WTC11 (cell line): ENCODE results near the gene DLX6.

Experiments
- AFF4 ChIP-seq: sonication (generic); formaldehyde crosslinking; IDR thresholded peaks from 2 replicates; pipeline ENCODE4 v1.8.1; 2023; ENCODE audit warnings: mild to moderate bottlenecking, missing genetic modification reagents, borderline replicate concordance
- CTCF ChIP-seq: fragments of 200-600 bp; IDR thresholded peaks from 2 replicates; pipeline ENCODE4 v1.8.0; 2022; ENCODE audit warnings: antibody characterized with exemption
- FOXJ3 ChIP-seq: sonication (generic); formaldehyde crosslinking; IDR thresholded peaks from 2 replicates; pipeline ENCODE4 v1.9.0; 2021; ENCODE audit warnings: missing genetic modification reagents, mild to moderate bottlenecking, borderline replicate concordance
- MAX ChIP-seq: sonication (generic); formaldehyde crosslinking; IDR thresholded peaks from 2 replicates; pipeline ENCODE4 v1.8.0; 2022; ENCODE audit warnings: mild to moderate bottlenecking, missing genetic modification reagents
- MLX ChIP-seq: sonication (generic); formaldehyde crosslinking; IDR thresholded peaks from 2 replicates; pipeline ENCODE4 v1.8.1; 2023; ENCODE audit warnings: mild to moderate bottlenecking, missing genetic modification reagents, moderate library complexity
- NR3C1 ChIP-seq: sonication (generic); formaldehyde crosslinking; conservative IDR thresholded peaks from 2 replicates; pipeline ENCODE4 v1.8.1; 2023; ENCODE audit warnings: low read depth, mild to moderate bottlenecking, missing genetic modification reagents
- PREB ChIP-seq: sonication (generic); formaldehyde crosslinking; IDR thresholded peaks from 2 replicates; pipeline ENCODE4 v1.8.1; 2022; ENCODE audit warnings: mild to moderate bottlenecking, missing genetic modification reagents, moderate library complexity, borderline replicate concordance
- SMAD3 ChIP-seq: sonication (generic); formaldehyde crosslinking; IDR thresholded peaks from 2 replicates; pipeline ENCODE4 v1.8.0; 2022; ENCODE audit warnings: missing genetic modification reagents, mild to moderate bottlenecking, borderline replicate concordance
- SP1 ChIP-seq: sonication (generic); formaldehyde crosslinking; conservative IDR thresholded peaks from 2 replicates; pipeline ENCODE4 v1.8.1; 2022; ENCODE audit warnings: missing genetic modification reagents
- STAT6 ChIP-seq: sonication (generic); formaldehyde crosslinking; conservative IDR thresholded peaks from 2 replicates; pipeline ENCODE4 v1.8.1; 2023; ENCODE audit warnings: mild to moderate bottlenecking, low read depth, missing genetic modification reagents, moderate library complexity
- ZNF219 ChIP-seq: sonication (generic); formaldehyde crosslinking; IDR thresholded peaks from 2 replicates; pipeline ENCODE4 v1.8.0; 2023; ENCODE audit warnings: missing genetic modification reagents, mild to moderate bottlenecking, borderline replicate concordance
- ZNF232 ChIP-seq: sonication (generic); formaldehyde crosslinking; IDR thresholded peaks from 2 replicates; pipeline ENCODE4 v1.8.0; 2022; ENCODE audit warnings: mild to moderate bottlenecking, missing genetic modification reagents
- ZNF263 ChIP-seq: sonication (generic); formaldehyde crosslinking; IDR thresholded peaks from 2 replicates; pipeline ENCODE4 v1.8.1; 2022; ENCODE audit warnings: low read depth, mild to moderate bottlenecking, moderate library complexity, missing genetic modification reagents

- no peak for TF ChIP-seq CTCF
- TF ChIP-seq SP1 (CRISPR knock-in tag), result no peak
- TF ChIP-seq ZNF219 (CRISPR knock-in tag), result no peak
- no peak for TF ChIP-seq ZNF232 (CRISPR knock-in tag)
- no peak for TF ChIP-seq NR3C1 (CRISPR knock-in tag)
- no peak for TF ChIP-seq AFF4
- TF ChIP-seq SMAD3 (CRISPR knock-in tag), result no peak
- no peak for TF ChIP-seq MLX (CRISPR knock-in tag)
- TF ChIP-seq ZNF263, result no peak
- TF ChIP-seq FOXJ3 (CRISPR knock-in tag), result no peak
- TF ChIP-seq STAT6, result no peak
- TF ChIP-seq MAX (CRISPR knock-in tag), result peak; percentile 40; the same call in 1 of the 2 replicates
- no peak for TF ChIP-seq PREB (CRISPR knock-in tag)
Observed at GRCh38 chr7:97005183-97006054, at the start of gene DLX6.
